IPS DF 4.7 (cell line): ENCODE measurements around the gene ATP13A3.

Experiments used
- DNase-seq: peaks from one replicate; pipeline ENCODE4 v3.0.0-alpha.2; 2013; ENCODE audit warnings: low spot score; ENCODE audit errors: extremely low read depth

Gene ATP13A3

DNA sequence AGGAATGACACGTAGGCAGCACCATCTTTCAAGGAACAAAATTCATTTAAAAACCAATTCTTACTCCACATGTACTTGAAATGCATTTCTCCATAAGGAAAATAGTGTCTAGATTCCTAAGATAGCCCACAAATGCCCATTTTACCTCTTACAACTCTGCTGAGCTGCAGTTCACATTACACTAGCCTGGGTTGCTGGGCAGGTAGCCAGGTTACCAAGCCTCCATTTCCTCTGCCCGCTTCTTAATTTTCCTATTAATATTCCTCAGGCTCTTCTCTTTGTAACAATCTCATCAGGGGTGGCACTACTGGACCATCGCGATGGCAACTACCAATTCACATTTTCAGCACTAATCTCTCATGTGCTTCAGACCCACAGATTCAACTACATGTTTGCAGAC lies 10.8 kb downstream of the ATP13A3 start:
- no peak for DNase-seq

GRCh38 chr3:194475138-194475932 lies 11.5 kb downstream of the ATP13A3 start:
- DNase-seq, result no peak

GRCh38 chr3:194474675-194475074 lies 12.1 kb downstream of the ATP13A3 start:
- DNase-seq, result no peak

GRCh38 chr3:194472290-194472920 lies 14.4 kb downstream of the ATP13A3 start:
- no peak for DNase-seq

GRCh38 chr3:194471863-194472262 lies 14.9 kb downstream of the ATP13A3 start:
- DNase-seq, result no peak

DNA sequence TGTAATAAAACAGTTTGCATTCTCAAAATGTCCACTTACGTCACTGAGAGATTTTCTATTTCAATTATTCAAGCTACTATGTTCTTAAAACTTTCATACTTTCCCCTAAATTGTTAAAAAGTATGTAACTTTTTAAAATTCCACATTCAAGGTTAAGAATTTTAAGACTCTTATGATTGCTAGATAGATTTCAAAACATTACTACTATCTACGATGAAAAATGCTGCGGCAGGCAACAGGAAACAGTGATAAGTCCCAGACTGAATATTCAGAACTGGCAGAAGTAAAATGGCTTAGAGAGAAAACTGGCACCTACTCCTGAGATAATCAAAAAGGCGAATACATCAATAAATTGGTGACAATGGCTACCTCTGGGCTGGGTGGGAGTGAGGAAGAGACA lies 16.2 kb downstream of the ATP13A3 start:
- DNase-seq, result no peak

GRCh38 chr3:194469977-194470376 lies 16.8 kb downstream of the ATP13A3 start:
- no peak for DNase-seq

DNA sequence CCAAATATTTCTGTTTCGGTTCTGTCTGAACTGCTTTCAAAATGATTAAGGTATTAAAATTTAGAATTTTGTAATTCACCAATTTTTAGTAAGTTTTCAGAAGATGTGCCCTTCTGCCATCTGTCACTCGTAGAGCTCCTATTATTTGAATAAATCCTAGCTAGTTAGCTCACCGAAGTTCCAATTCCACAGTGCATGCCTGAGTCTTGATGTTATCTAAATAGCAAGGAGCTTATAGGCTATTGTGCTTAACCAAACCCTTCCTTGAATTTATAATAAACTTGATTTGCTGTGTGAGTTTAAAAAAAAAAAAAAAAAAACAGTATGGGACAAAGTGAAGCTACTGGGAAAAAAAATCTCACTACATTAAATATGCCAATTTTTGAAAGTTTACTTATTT lies 18.7 kb downstream of the ATP13A3 start:
- DNase-seq, result no peak

GRCh38 chr3:194466761-194467356 lies 19.9 kb downstream of the ATP13A3 start:
- no peak for DNase-seq

GRCh38 chr3:194465920-194466570 lies 20.8 kb downstream of the ATP13A3 start:
- DNase-seq, result no peak

- no peak for DNase-seq
Observed at GRCh38 chr3:194465246-194465645, 21.6 kb downstream of the ATP13A3 start.

DNA sequence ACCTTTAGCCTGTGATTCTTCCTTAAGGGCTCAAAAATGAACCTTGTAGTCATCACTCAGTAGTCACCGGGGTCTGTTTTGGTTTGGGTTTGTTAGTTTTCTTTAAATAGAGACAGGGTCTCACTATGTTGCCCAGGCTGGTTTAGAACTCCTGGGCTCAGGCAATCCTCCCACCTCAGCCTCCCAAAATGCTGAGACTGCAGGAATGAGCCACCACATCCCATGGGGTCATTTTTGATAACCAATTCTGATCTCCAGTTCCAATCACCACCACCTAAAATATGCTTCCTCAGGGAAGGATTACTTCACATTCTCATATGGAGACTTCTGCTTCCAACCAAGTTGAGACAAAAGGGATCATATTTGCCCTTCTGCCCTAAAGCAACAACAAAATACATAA lies 22.1 kb downstream of the ATP13A3 start:
- DNase-seq, result no peak

GRCh38 chr3:194462936-194463335 lies 23.9 kb downstream of the ATP13A3 start:
- DNase-seq, result no peak

DNA sequence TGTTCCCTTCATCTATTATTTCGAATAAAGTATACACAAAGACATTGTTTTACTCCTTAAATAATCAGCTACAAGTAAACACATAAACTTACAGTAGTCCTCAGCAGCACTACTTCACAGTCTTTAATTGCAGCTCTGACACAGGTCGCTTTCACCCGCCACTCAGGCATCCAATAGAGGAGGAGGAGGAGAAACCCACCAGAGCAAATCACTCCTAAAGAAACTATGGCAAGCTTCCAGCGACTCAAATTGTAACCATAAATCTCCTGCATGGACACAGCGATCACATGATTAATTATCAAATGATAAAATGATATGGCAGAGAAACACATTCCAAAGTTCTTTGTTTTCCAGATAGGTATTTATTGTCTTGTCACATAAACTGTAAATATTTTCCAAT lies 26.2 kb downstream of the ATP13A3 start:
- DNase-seq, result no peak

GRCh38 chr3:194458131-194458530 lies 28.7 kb downstream of the ATP13A3 start:
- DNase-seq, result no peak

DNA sequence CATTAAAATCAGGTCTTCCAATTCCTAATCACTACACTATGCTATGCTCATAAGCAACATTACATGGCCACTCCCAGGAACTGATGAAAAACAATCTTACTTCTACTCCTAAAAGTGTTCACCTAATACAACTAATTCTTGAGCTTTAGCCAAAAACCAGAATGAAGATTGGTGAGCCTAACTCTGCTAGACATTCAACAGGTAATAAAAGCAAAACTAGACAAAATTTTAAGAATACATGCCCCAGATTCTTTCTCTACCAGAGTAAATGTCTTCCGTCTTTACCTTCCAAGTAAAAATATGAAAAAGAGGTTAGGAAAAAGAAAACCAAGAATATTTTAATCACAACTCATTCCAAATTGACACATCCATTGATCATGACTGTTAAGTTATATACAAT lies 31.3 kb downstream of the ATP13A3 start:
- DNase-seq, result no peak

DNA sequence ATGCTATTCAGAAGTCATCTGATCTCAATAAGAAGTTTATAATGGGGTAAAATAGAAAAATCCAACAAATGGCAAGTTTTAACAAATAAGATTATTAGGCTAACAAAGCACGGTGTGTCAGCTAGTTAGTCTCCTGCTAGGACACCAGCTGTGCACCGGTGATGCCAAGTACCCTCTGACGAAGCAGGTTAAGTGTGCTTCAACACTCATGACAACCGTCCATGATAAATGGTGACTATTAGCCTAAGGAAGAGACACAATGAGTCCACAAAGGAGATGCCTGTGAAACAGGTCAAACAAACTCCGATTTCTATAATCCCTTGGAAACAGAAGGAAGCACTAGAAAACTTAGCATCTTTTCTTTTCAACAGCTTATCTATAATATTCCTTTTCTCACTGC lies 36.5 kb downstream of the ATP13A3 start:
- no peak for DNase-seq

DNA sequence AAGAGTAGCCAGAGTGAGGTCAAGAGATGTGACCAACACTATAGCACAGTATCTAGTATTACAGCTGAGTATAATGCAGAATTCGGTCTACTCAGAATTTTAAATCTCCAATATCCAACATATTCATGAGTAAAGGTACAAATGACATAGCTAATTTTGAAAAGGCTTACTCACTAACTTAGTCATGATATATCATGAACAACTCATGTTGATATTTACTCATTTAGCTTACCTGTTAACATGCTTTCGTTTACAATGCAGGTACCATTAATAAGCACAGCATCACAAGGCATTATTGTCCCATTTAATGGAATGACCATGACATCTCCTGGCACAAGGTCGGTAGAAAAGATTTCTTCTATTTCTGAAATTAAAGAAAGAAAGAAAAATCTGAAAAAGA lies 36.9 kb downstream of the ATP13A3 start:
- DNase-seq, result no peak

DNA sequence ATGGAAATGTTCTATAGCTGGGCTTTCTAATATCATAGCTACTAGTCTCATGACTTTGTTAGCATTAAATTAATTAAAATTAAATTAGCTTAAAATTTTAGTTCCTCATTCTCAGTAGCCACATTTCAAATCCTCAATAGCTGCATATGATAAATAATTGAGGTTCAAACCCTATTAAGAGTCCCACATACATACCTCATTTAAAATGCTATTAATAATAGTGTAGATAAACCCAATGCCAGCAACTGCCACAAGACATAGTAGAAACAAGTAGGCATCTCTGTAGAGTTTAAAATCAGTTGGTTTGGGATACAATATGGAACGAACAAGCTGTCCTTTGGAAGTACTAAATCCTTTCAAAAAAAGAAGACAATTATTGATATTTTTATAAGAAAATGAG lies 39.1 kb downstream of the ATP13A3 start:
- no peak for DNase-seq

DNA sequence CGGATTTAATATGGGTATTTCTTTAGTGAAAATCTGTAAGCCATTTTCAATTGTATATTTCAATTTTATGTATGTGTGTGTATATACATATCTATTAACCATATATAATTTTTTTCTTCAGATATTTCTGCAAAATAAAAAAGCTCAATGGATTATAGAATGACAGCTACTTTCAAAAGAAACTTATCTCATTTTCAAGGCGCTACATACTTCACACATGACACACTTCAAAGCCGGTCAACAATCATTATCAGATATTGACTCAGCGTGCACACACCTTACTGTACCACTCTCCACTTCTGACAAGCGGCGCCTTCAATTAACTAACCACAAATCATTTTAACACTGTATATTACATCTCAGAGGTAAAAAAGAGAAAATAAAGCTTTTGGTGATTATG lies 39.6 kb downstream of the ATP13A3 start:
- DNase-seq, result no peak

- no peak for DNase-seq
Observed at GRCh38 chr3:194446754-194447153, 40.0 kb downstream of the ATP13A3 start.

DNA sequence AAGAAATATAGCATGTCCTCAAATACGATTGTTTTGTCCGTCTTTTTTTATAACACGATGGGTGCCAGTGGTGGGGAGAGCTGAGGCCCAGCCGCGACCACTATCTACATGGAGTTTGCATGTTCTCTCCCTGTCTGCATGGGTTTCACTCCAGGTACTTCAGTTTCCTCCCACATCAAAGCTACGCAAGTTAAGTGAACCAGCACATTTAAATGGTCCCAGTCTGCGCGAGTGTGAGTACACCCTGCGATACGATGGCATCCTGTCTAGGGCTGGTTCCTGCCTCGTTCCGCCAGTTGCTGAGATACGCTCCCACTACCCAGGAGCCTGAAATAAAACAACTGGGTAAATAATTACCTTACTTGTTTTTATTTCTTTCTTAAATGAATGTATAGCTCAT lies 40.6 kb downstream of the ATP13A3 start:
- DNase-seq, result no peak
